ENCODE measurements around the gene ETFA.

DNA sequence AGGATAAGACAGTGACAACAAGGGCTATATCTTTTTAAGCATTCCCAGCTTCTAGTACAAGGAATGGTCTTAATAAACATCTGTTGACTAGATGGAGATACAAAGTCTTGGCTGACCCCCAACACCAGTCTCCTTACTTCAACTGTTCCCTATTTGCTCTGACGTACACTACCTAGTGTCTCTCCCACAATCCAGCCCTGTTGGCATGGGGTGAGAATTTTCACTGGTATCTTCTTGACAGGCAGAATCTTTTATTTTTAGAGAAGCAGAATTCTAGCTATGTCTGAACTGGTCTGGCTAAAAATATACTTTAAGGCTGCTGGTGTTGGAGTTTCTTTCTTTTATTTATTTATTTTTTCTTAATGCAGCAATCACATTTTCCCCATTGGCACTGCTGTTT, 82.0 kb downstream of the ETFA start:
- TF ChIP-seq ZFP3 (CRISPR knock-in tag; IDR thresholded peaks at IDR 0.05) (no peak), ZNF8 (CRISPR knock-in tag; IDR thresholded peaks at IDR 0.05) (no peak), ZFP30 (CRISPR knock-in tag; IDR thresholded peaks at IDR 0.05) (no peak), TOX (CRISPR knock-in tag; IDR thresholded peaks at IDR 0.05; ENCODE audit: borderline replicate concordance) (no peak), ZNF565 (CRISPR knock-in tag; conservative IDR thresholded peaks at IDR 0.05; ENCODE audit: low read depth) (no peak)
